SH-SY5Y (cell line): ENCODE results near the gene PPP3CA.

Experiments used
- GATA2 ChIP-seq: IDR thresholded peaks from 2 replicates; pipeline ENCODE4 v1.6.1; 2011; ENCODE audit warnings: mild to moderate bottlenecking, low read depth, low read length
- GATA3 ChIP-seq: IDR thresholded peaks from 2 replicates; pipeline ENCODE4 v1.6.1; 2011; ENCODE audit warnings: low read depth, mild to moderate bottlenecking, low read length, moderate library complexity

DNA sequence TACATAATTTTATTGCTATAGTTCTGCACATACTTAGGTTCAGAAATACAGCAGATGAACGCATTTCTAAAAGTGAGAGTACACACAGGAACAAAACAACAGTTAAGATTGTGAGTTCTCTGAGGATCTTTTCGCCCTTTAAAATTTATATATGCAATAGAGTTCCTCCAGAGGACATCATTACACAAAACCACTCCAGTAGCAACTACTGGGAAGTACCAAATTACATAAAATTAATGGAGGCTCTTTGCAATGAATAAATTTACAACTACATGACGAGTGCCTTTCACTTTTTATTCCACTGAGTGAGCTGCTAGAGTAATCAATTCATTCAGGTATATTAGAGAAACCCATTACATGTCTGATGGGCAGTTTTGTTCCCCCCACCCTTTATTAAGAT, 107.2 kb downstream of the PPP3CA start:
- TF ChIP-seq GATA2, result no peak
- no peak for TF ChIP-seq GATA3
